BLaER1 treated with 17β-estradiol and CSF1 and Interleukin-3, amounts not matched to agents 10 nM and 100 nM (cell line): ENCODE measurements around the gene PIH1D2.

Source experiments
- H3K27ac ChIP-seq, 11 experiments: shearing (Covaris generic); formaldehyde crosslinking; 2 replicates each; pipeline ENCODE4 v1.8.1; 2022
- H3K27me3 ChIP-seq, 11 experiments: shearing (Covaris generic); formaldehyde crosslinking; 2 replicates each; pipeline ENCODE4 v1.8.1; 2022
- H3K36me3 ChIP-seq, 11 experiments: shearing (Covaris generic); formaldehyde crosslinking; 2 replicates each; pipeline ENCODE4 v1.8.1; 2022
- H3K4me1 ChIP-seq, 10 experiments: shearing (Covaris generic); formaldehyde crosslinking; 2 replicates each; pipeline ENCODE4 v1.8.1; 2022
- H3K4me2 ChIP-seq, 11 experiments: shearing (Covaris generic); formaldehyde crosslinking; 2 replicates each; pipeline ENCODE4 v1.8.1; 2022
- H3K4me3 ChIP-seq, 10 experiments: shearing (Covaris generic); formaldehyde crosslinking; 2 replicates each; pipeline ENCODE4 v1.8.1; 2022
- H3K9ac ChIP-seq, 11 experiments: shearing (Covaris generic); formaldehyde crosslinking; 2 replicates each; pipeline ENCODE4 v1.8.1; 2022
- H3K9me3 ChIP-seq, 11 experiments: shearing (Covaris generic); formaldehyde crosslinking; replicated peaks in 1 of 11; 2 replicates each; pipeline ENCODE4 v1.8.1; 2022
- H4K20me1 ChIP-seq, 11 experiments: shearing (Covaris generic); formaldehyde crosslinking; 2 replicates each; pipeline ENCODE4 v1.8.1; 2022
- Cebpa-rat ChIP-seq, 11 experiments: shearing (Covaris generic); IDR thresholded peaks; 2 replicates each; pipeline ENCODE4 v1.8.1; 2022

PIH1D2 gene

GRCh38 chr11:112024773-112025678, 48.8 kb downstream of the PIH1D2 start, which contains the start of gene DLAT:
Gene DLAT, plus strand, starts transcription at chr11:112025408. Its CDS starts 65 bp downstream, at chr11:112025473.
- peak within 1 kb of the TSS; percentile 82 to 96 (median 91) for H3K9ac ChIP-seq
- peaks cover 12 to 20% (median 16%) of the 10 kb centered on the region in 10 experiments for H3K4me1 ChIP-seq
- peak within 1 kb of the TSS; percentile 74 to 99 (median 92) for H3K4me3 ChIP-seq
- no peaks in the 10 kb centered on the region for H3K9me3 ChIP-seq
- peak within 1 kb of the TSS; percentile 80 to 97 (median 89) for H3K4me2 ChIP-seq
- TF ChIP-seq Cebpa-rat (IDR thresholded peaks at IDR 0.05), result no peak
- H4K20me1 ChIP-seq, result peaks cover 0 to 5% (median 0%) of the 10 kb centered on the region in 11 experiments; a peak in 1 of 22 replicates
- no peaks in the 10 kb centered on the region for H3K27me3 ChIP-seq
- peak within 1 kb of the TSS; percentile 53 to 94 (median 90) for H3K27ac ChIP-seq
- peaks cover 21 to 24% (median 23%) of the 10 kb centered on the region in 11 experiments for H3K36me3 ChIP-seq

GRCh38 chr11:112024178-112024772, 49.5 kb downstream of the PIH1D2 start:
- H3K9ac ChIP-seq, result peak overlapping the region; percentile 82 to 96 (median 91)
- no peaks in the 10 kb centered on the region for H3K27me3 ChIP-seq
- peaks cover 0 to 3% (median 0%) of the 10 kb centered on the region in 11 experiments; a peak in 1 of 22 replicates for H4K20me1 ChIP-seq
- peak overlapping the region; percentile 53 to 94 (median 90) for H3K27ac ChIP-seq
- peaks cover 14 to 16% (median 15%) of the 10 kb centered on the region in 11 experiments for H3K36me3 ChIP-seq
- peak overlapping the region; percentile 80 to 97 (median 89) for H3K4me2 ChIP-seq
- no peak for TF ChIP-seq Cebpa-rat (IDR thresholded peaks at IDR 0.05)
- H3K4me3 ChIP-seq, result peak overlapping the region; percentile 74 to 99 (median 92)
- H3K4me1 ChIP-seq, result peaks cover 12 to 20% (median 16%) of the 10 kb centered on the region in 10 experiments
- H3K9me3 ChIP-seq, result no peaks in the 10 kb centered on the region

DNA sequence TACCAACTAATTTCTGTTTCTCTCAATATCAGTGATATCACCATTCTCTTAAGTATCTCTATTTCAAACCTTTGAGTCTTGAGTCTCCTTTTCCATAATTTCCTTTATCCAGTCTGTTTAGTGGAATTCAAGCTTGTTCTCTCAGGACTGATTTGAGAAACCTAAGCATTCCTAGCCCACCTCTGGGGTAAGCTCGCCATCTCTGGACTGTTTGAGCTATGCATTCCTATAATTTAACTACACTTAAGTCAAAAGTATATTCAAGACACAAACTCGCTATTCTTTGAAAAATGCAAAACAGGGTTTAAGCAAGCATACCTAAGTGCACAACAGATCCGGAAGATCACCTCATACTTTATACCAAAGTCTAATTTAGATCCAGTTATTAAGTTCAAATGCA, 50.7 kb downstream of the PIH1D2 start:
- H3K36me3 ChIP-seq, result peaks cover 2 to 5% (median 4%) of the 10 kb centered on the region in 11 experiments; a peak in 20 of 22 replicates
- no peak for TF ChIP-seq Cebpa-rat (IDR thresholded peaks at IDR 0.05)
- peaks cover 12 to 20% (median 16%) of the 10 kb centered on the region in 10 experiments for H3K4me1 ChIP-seq
- H4K20me1 ChIP-seq, result no peaks in the 10 kb centered on the region
- H3K4me2 ChIP-seq, result peak overlapping the region in 5 of 11 experiments; percentile 86 to 93 (median 90); a peak in 2 of 22 replicates
- no peaks in the 10 kb centered on the region for H3K9me3 ChIP-seq
- H3K27me3 ChIP-seq, result no peaks in the 10 kb centered on the region
- no peak overlapping the region for H3K4me3 ChIP-seq
- no peak overlapping the region for H3K9ac ChIP-seq
- no peak overlapping the region for H3K27ac ChIP-seq

- Histone ChIP-seq H3K4me3 (no peak overlapping the region), H3K4me2 (no peak overlapping the region), H3K4me1 (peaks cover 6 to 22% (median 18%) of the 10 kb centered on the region in 10 experiments), H3K9me3 (no peaks in the 10 kb centered on the region), H3K27me3 (no peaks in the 10 kb centered on the region), H3K36me3 (no peaks in the 10 kb centered on the region), H3K9ac (no peak overlapping the region), H3K27ac (no peak overlapping the region), H4K20me1 (no peaks in the 10 kb centered on the region)
- no peak for TF ChIP-seq Cebpa-rat (IDR thresholded peaks at IDR 0.05)
Observed at GRCh38 chr11:112019066-112019465, 54.8 kb downstream of the PIH1D2 start.
